Stimulated activated CD8-positive, alpha-beta memory T cell treated with anti-CD3 and anti-CD28 coated beads, Interleukin-4, amount 100 ng/mL, for 4 hours (primary cell): ENCODE data around the gene CACNA2D3.

ENCODE experiments used
- DNase-seq, 2 donors: peaks; one replicate each; pipeline ENCODE4 v3.0.0-alpha.2; 2020; ENCODE audit warnings: low read depth in 2 of 2, low spot score in 1 of 2

The CACNA2D3 gene

GRCh38 chr3:54564374-54564925, 442.1 kb downstream of the CACNA2D3 start:
- DNase-seq = no peak

GRCh38 chr3:54565956-54566355, 443.6 kb downstream of the CACNA2D3 start:
- no peak for DNase-seq

GRCh38 chr3:54567949-54568348, 445.6 kb downstream of the CACNA2D3 start:
- no peak for DNase-seq

- DNase-seq = no peak
Measured at GRCh38 chr3:54570008-54570407, 447.7 kb downstream of the CACNA2D3 start.

- DNase-seq = no peak
Measured at GRCh38 chr3:54572197-54572895, 450.0 kb downstream of the CACNA2D3 start.

GRCh38 chr3:54573858-54574257, 451.5 kb downstream of the CACNA2D3 start:
- DNase-seq = no peak

GRCh38 chr3:54574906-54575617, 452.7 kb downstream of the CACNA2D3 start:
- DNase-seq = no peak

- DNase-seq = no peak
Measured at GRCh38 chr3:54575618-54575960, 453.2 kb downstream of the CACNA2D3 start.

- DNase-seq = no peak
Measured at GRCh38 chr3:54577313-54577712, 455.0 kb downstream of the CACNA2D3 start.

- DNase-seq = no peak
Measured at GRCh38 chr3:54578417-54578816, 456.1 kb downstream of the CACNA2D3 start.

- no peak for DNase-seq
Measured at GRCh38 chr3:54580453-54580852, 458.1 kb downstream of the CACNA2D3 start.

- no peak for DNase-seq
Measured at GRCh38 chr3:54582424-54582823, 460.1 kb downstream of the CACNA2D3 start.

- DNase-seq = no peak
Measured at GRCh38 chr3:54591157-54591556, 468.8 kb downstream of the CACNA2D3 start.

- no peak for DNase-seq
Measured at GRCh38 chr3:54593653-54594052, 471.3 kb downstream of the CACNA2D3 start.

GRCh38 chr3:54596087-54596486, 473.7 kb downstream of the CACNA2D3 start:
- DNase-seq = no peak

GRCh38 chr3:54599716-54600115, 477.4 kb downstream of the CACNA2D3 start:
- no peak for DNase-seq

- DNase-seq = no peak
Measured at GRCh38 chr3:54600441-54601204, 478.3 kb downstream of the CACNA2D3 start.

- no peak for DNase-seq
Measured at GRCh38 chr3:54604495-54604894, 482.1 kb downstream of the CACNA2D3 start.

- DNase-seq = no peak
Measured at GRCh38 chr3:54608041-54608440, 485.7 kb downstream of the CACNA2D3 start.

- no peak for DNase-seq
Measured at GRCh38 chr3:54619053-54619452, 496.7 kb downstream of the CACNA2D3 start.

- DNase-seq = no peak
Measured at GRCh38 chr3:54619531-54619930, 497.2 kb downstream of the CACNA2D3 start.

GRCh38 chr3:54621184-54621583, 498.8 kb downstream of the CACNA2D3 start:
- no peak for DNase-seq
